IMR-90 (cell line): ENCODE results near the gene DSTYK. TPM values are rescaled to one million over a fixed set of nuclear protein-coding genes. Genes with fewer than 3 reads are reported as not detected.

Experiments used
- ATAC-seq: fragments of 200-7000 bp; cut with Tn5 transposase; 2 replicates; pipeline ENCODE4 v1.9.1; 2020; ENCODE audit warnings: low read depth, mild to moderate bottlenecking, moderate library complexity
- BruUV-seq: library from RNA; stranded (reverse); fragments of 400-500 nt; replicated peaks from 2 replicates; lab custom pipeline; 2021; lab: Mats Ljungman, UMichigan
- CTCF ChIA-PET: fragments of 300-600 bp; formaldehyde crosslinking; extraction: SDS; loops from one replicate; lab custom pipeline; 2021; ENCODE audit warnings: antibody characterized with exemption; lab: Yijun Ruan, JAX
- POLR2A ChIA-PET: fragments of 300-600 bp; sonication (Branson Sonifier 250); formaldehyde crosslinking; loops from one replicate; lab custom pipeline; 2022; ENCODE audit warnings: antibody characterized with exemption; ENCODE audit not compliant: unreplicated experiment; lab: Charles Lee
- DNase-seq: peaks from one replicate; pipeline ENCODE4 v3.0.0; 2013
- H2AFZ ChIP-seq: replicated peaks from 2 replicates; pipeline ENCODE3; 2013; ENCODE audit warnings: low read length, mild to moderate bottlenecking; ENCODE audit not compliant: poor library complexity
- H2AK5ac ChIP-seq: 2 replicates; pipeline ENCODE4 v1.6.1; 2013; ENCODE audit warnings: low read depth, low read length, inconsistent platforms
- H2AK9ac ChIP-seq: replicated peaks from 2 replicates; pipeline ENCODE3; 2013; ENCODE audit warnings: mild to moderate bottlenecking, low read depth, low read length, moderate library complexity; ENCODE audit not compliant: poor library complexity
- H2BK120ac ChIP-seq: 2 replicates; pipeline ENCODE4 v1.6.1; 2013; ENCODE audit warnings: low read depth, low read length, inconsistent platforms
- H2BK15ac ChIP-seq: 3 replicates; pipeline ENCODE4 v1.6.1; 2013; ENCODE audit warnings: low read depth, low read length, inconsistent platforms
- H2BK20ac ChIP-seq: 2 replicates; pipeline ENCODE4 v1.6.1; 2013; ENCODE audit warnings: low read depth, mild to moderate bottlenecking, inconsistent platforms, low read length, moderate library complexity
- H2BK5ac ChIP-seq: 2 replicates; pipeline ENCODE4 v1.6.1; 2013; ENCODE audit warnings: mild to moderate bottlenecking, low read depth, low read length, inconsistent platforms; ENCODE audit not compliant: poor library complexity, severe bottlenecking
- H3K14ac ChIP-seq: replicated peaks from 2 replicates; pipeline ENCODE4 v1.6.1; 2013; ENCODE audit warnings: low read depth, low read length, inconsistent platforms
- H3K18ac ChIP-seq: 2 replicates; pipeline ENCODE4 v1.6.1; 2013; ENCODE audit warnings: low read depth, low read length, control low read depth
- H3K23ac ChIP-seq: 2 replicates; pipeline ENCODE4 v1.6.1; 2013; ENCODE audit warnings: low read depth, low read length, inconsistent platforms
- H3K27ac ChIP-seq: 2 replicates; pipeline ENCODE4 v1.5.1; 2013; ENCODE audit warnings: mild to moderate bottlenecking, control low read depth, low read length; ENCODE audit not compliant: insufficient read depth
- H3K27me3 ChIP-seq: 2 replicates; pipeline ENCODE4 v1.6.1; 2013; ENCODE audit warnings: low read length; ENCODE audit not compliant: control insufficient read depth, insufficient read depth
- H3K36me3 ChIP-seq: 2 replicates; pipeline ENCODE4 v1.6.1; 2013; ENCODE audit warnings: low read length, mixed read lengths; ENCODE audit not compliant: control insufficient read depth, insufficient read depth
- H3K4ac ChIP-seq: 2 replicates; pipeline ENCODE4 v1.6.1; 2013; ENCODE audit warnings: low read depth, low read length, inconsistent platforms
- H3K4me1 ChIP-seq: 2 replicates; pipeline ENCODE4 v1.6.1; 2013; ENCODE audit warnings: low read length, mixed read lengths; ENCODE audit not compliant: control insufficient read depth, insufficient read depth
- H3K4me2 ChIP-seq: 2 replicates; pipeline ENCODE4 v1.6.1; 2013; ENCODE audit warnings: low read depth, mild to moderate bottlenecking, control low read depth, low read length, moderate library complexity
- H3K4me3 ChIP-seq: 2 replicates; pipeline ENCODE4 v1.5.1; 2013; ENCODE audit warnings: low read depth, mild to moderate bottlenecking, control low read depth, low read length, moderate library complexity; ENCODE audit not compliant: insufficient read depth
- H3K56ac ChIP-seq: 2 replicates; pipeline ENCODE4 v1.6.1; 2013; ENCODE audit warnings: low read length, inconsistent platforms; ENCODE audit not compliant: insufficient read depth; ENCODE audit errors: extremely low read depth
- H3K79me1 ChIP-seq, 2 experiments: 2 replicates each; pipeline ENCODE4 v1.6.1; 2013; ENCODE audit warnings: low read length in 2 of 2, inconsistent platforms in 1 of 2, low read depth in 1 of 2
- H3K9ac ChIP-seq: 2 replicates; pipeline ENCODE4 v1.6.1; 2013; ENCODE audit warnings: low read depth, low read length, control low read depth
- H3K9me1 ChIP-seq: 2 replicates; pipeline ENCODE4 v1.6.1; 2013; ENCODE audit warnings: low read length, inconsistent platforms; ENCODE audit not compliant: insufficient read depth
- H3K9me3 ChIP-seq: 2 replicates; pipeline ENCODE4 v1.6.1; 2013; ENCODE audit warnings: low read length; ENCODE audit not compliant: control insufficient read depth, insufficient read depth
- H4K20me1 ChIP-seq: 2 replicates; pipeline ENCODE4 v1.6.1; 2013; ENCODE audit warnings: low read length, inconsistent platforms; ENCODE audit not compliant: insufficient read depth
- H4K5ac ChIP-seq: 2 replicates; pipeline ENCODE4 v1.6.1; 2013; ENCODE audit warnings: mild to moderate bottlenecking, low read depth, low read length, control low read depth
- H4K8ac ChIP-seq, 2 experiments: 2 replicates each; pipeline ENCODE4 v1.6.1; 2013; ENCODE audit warnings: low read depth in 2 of 2, low read length in 2 of 2, control low read depth in 1 of 2, inconsistent platforms in 1 of 2
- H4K91ac ChIP-seq: 2 replicates; pipeline ENCODE4 v1.6.1; 2013; ENCODE audit warnings: low read depth, low read length, inconsistent platforms; ENCODE audit not compliant: insufficient read depth
- BHLHE40 ChIP-seq: fragments of 150-350 bp; IDR thresholded peaks from 2 replicates; pipeline ENCODE4 v1.6.1; 2016; ENCODE audit warnings: mild to moderate bottlenecking, low read depth, low read length
- CEBPB ChIP-seq: IDR thresholded peaks from 2 replicates; pipeline ENCODE4 v1.6.1; 2012; ENCODE audit warnings: low read depth, low read length, improper control_type of control experiment
- CHD1 ChIP-seq: IDR thresholded peaks from 2 replicates; pipeline ENCODE4 v1.6.1; 2012; ENCODE audit warnings: low read depth, low read length, improper control_type of control experiment
- FOS ChIP-seq: fragments of 150-350 bp; IDR thresholded peaks from 2 replicates; pipeline ENCODE4 v1.6.1; 2016; ENCODE audit warnings: low read depth, low read length
- MAFK ChIP-seq: IDR thresholded peaks from 2 replicates; pipeline ENCODE4 v1.6.1; 2012; ENCODE audit warnings: low read depth, low read length, improper control_type of control experiment
- MAZ ChIP-seq: IDR thresholded peaks from 2 replicates; pipeline ENCODE4 v1.6.1; 2012; ENCODE audit warnings: low read depth, mild to moderate bottlenecking, low read length, improper control_type of control experiment, moderate library complexity, borderline replicate concordance
- MXI1 ChIP-seq: IDR thresholded peaks from 2 replicates; pipeline ENCODE4 v1.6.1; 2012; ENCODE audit warnings: low read depth, mild to moderate bottlenecking, low read length, moderate library complexity, borderline replicate concordance
- NFE2L2 ChIP-seq: fragments of 150-350 bp; IDR thresholded peaks from 2 replicates; pipeline ENCODE4 v1.6.1; 2016; ENCODE audit warnings: low read depth, mild to moderate bottlenecking, low read length
- POLR2A ChIP-seq: IDR thresholded peaks from 2 replicates; pipeline ENCODE4 v1.6.1; 2012; ENCODE audit warnings: mild to moderate bottlenecking, low read depth, low read length
- RAD21 ChIP-seq: IDR thresholded peaks from 2 replicates; pipeline ENCODE4 v1.6.1; 2012; ENCODE audit warnings: low read length, improper control_type of control experiment
- RCOR1 ChIP-seq: IDR thresholded peaks from 2 replicates; pipeline ENCODE4 v1.6.1; 2012; ENCODE audit warnings: mild to moderate bottlenecking, low read length, improper control_type of control experiment; ENCODE audit not compliant: insufficient replicate concordance
- RFX5 ChIP-seq: IDR thresholded peaks from 2 replicates; pipeline ENCODE4 v1.8.0; 2012; ENCODE audit warnings: low read depth, mild to moderate bottlenecking, low read length, moderate library complexity
- SMC3 ChIP-seq: fragments of 150-350 bp; IDR thresholded peaks from 2 replicates; pipeline ENCODE4 v1.6.1; 2016; ENCODE audit warnings: low read depth, mild to moderate bottlenecking, antibody characterized with exemption, low read length, moderate library complexity
- dilution Hi-C: fragments of 300-500 bp; cut with HindIII; formaldehyde crosslinking; loops from one replicate; pipeline ENCODE4 v1.14.3; 2018; ENCODE audit warnings: low sequenced_read_pairs; ENCODE audit not compliant: unreplicated experiment
- in situ Hi-C: fragments of 300-500 bp; cut with MboI; formaldehyde crosslinking; loops from 3 replicates; pipeline ENCODE4 v1.14.3; 2019; ENCODE audit warnings: low sequenced_read_pairs, inconsistent platforms, mixed read lengths
- intact Hi-C: fragments of 100-400 bp; cut with micrococcal nuclease; formaldehyde crosslinking; loops from 2 replicates; pipeline ENCODE4 v1.10.0; 2022
- polyA plus RNA-seq, 3 experiments: library from polyadenylated mRNA; depleted of rRNA; stranded (reverse); fragments of >200 nt; gene quantifications; 2 replicates each; pipeline ENCODE4 v1.2.3, GENCODE V29; 2012; ENCODE audit warnings: low replicate concordance in 1 of 3
- total RNA-seq: library from RNA; depleted of rRNA; stranded (reverse); fragments of >200 nt; gene quantifications from 2 replicates; pipeline ENCODE4 v1.2.3, GENCODE V29; 2012
- TF ChIP-seq, protein P1 (sequence below): conservative IDR thresholded peaks from 2 replicates; pipeline ENCODE4 v1.5.1; 2012; ENCODE audit warnings: mild to moderate bottlenecking, low read depth, low read length, improper control_type of control experiment
- TF ChIP-seq, protein P2 (sequence below): fragments of 150-350 bp; IDR thresholded peaks from 2 replicates; pipeline ENCODE4 v1.6.1; 2017; ENCODE audit warnings: mild to moderate bottlenecking, antibody characterized with exemption, low read length, low read depth
- TF ChIP-seq, protein P3 (sequence below): fragments of 150-350 bp; IDR thresholded peaks from 2 replicates; pipeline ENCODE4 v1.6.1; 2016; ENCODE audit warnings: low read depth, mild to moderate bottlenecking, low read length, moderate library complexity, borderline replicate concordance

DSTYK gene
- total and polyA plus RNA-seq, 2 of the 4 experiments (the other 2 are of a cell fraction) = 8.0 to 18.3 TPM

DNA sequence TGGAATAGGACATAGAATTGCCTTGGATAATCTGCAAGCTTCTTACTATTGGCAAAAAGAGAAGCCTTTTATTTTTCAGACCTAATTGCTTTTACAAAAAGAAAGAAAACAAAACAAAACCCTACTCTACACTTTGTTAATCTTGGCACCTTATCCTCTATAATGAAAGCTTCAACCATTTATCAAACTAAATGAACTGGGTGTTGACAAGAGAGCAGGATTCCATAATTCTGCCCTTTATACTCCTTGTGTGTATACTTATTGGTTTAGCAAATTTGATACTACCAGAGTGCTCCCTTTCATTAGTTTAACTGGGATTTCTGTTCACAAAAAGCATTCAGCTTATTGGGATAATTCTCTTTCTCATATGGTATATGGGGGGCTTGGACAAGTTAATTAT lies 13.2 kb upstream of the DSTYK start:
- H3K23ac ChIP-seq = no peak overlapping the region
- no peak for ATAC-seq
- H3K4me1 ChIP-seq = peaks cover 11% of the 10 kb centered on the region
- H4K5ac ChIP-seq = no peak overlapping the region
- no peaks in the 10 kb centered on the region for H3K79me1 ChIP-seq
- H3K9me1 ChIP-seq = peaks cover 8% of the 10 kb centered on the region; the same call in 1 of the 2 replicates
- ChIA-PET CTCF (interaction anchor here (0.9 to 1.0 kb wide), 2 partner anchors 31 to 36 kb away, joined by 3 to 4 read pairs; no protein-coding TSS in a partner anchor), POLR2A (interaction anchor here (0.6 kb wide), 1 partner anchor 254 kb away, joined by 3 read pairs; no protein-coding TSS in a partner anchor)
- H3K4me2 ChIP-seq = no peak overlapping the region
- no TSS peak for BruUV-seq
- in situ Hi-C loops = no loop called here
- no peak overlapping the region for H3K4ac ChIP-seq
- H3K9ac ChIP-seq = no peak overlapping the region
- no peaks in the 10 kb centered on the region; the same call in 1 of the 2 replicates for H4K20me1 ChIP-seq
- intact Hi-C loops = loop anchor here (5.0 kb wide), 1 partner anchor 82 kb away; no protein-coding TSS in a partner anchor
- no peak overlapping the region for H3K18ac ChIP-seq
- no peak overlapping the region for H2BK5ac ChIP-seq
- H2AK5ac ChIP-seq = no peak overlapping the region
- no peak overlapping the region for H2BK20ac ChIP-seq
- no peak overlapping the region for H3K27ac ChIP-seq
- no peak overlapping the region for H3K56ac ChIP-seq
- no peaks in the 10 kb centered on the region for H3K9me3 ChIP-seq
- no peaks in the 10 kb centered on the region for H3K27me3 ChIP-seq
- no peak overlapping the region for H4K8ac ChIP-seq
- no peak overlapping the region for H3K4me3 ChIP-seq
- H3K14ac ChIP-seq = no peak overlapping the region
- H3K36me3 ChIP-seq = no peaks in the 10 kb centered on the region
- no peak overlapping the region for H2BK120ac ChIP-seq
- no peak for DNase-seq
- H4K91ac ChIP-seq = no peak overlapping the region
- H2AFZ ChIP-seq = no peak overlapping the region
- H2AK9ac ChIP-seq = no peak overlapping the region
- dilution Hi-C loops = no loop called here
- no peak overlapping the region for H2BK15ac ChIP-seq
- TF ChIP-seq SMC3 = no peak
- TF ChIP-seq RFX5 = no peak
- no peak for TF ChIP-seq BHLHE40
- no peak for TF ChIP-seq POLR2A
- TF ChIP-seq, protein P1, sequence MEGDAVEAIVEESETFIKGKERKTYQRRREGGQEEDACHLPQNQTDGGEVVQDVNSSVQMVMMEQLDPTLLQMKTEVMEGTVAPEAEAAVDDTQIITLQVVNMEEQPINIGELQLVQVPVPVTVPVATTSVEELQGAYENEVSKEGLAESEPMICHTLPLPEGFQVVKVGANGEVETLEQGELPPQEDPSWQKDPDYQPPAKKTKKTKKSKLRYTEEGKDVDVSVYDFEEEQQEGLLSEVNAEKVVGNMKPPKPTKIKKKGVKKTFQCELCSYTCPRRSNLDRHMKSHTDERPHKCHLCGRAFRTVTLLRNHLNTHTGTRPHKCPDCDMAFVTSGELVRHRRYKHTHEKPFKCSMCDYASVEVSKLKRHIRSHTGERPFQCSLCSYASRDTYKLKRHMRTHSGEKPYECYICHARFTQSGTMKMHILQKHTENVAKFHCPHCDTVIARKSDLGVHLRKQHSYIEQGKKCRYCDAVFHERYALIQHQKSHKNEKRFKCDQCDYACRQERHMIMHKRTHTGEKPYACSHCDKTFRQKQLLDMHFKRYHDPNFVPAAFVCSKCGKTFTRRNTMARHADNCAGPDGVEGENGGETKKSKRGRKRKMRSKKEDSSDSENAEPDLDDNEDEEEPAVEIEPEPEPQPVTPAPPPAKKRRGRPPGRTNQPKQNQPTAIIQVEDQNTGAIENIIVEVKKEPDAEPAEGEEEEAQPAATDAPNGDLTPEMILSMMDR = no peak
- TF ChIP-seq MAFK = no peak
- no peak for TF ChIP-seq MXI1
- TF ChIP-seq RAD21 = no peak
- TF ChIP-seq, protein P2, sequence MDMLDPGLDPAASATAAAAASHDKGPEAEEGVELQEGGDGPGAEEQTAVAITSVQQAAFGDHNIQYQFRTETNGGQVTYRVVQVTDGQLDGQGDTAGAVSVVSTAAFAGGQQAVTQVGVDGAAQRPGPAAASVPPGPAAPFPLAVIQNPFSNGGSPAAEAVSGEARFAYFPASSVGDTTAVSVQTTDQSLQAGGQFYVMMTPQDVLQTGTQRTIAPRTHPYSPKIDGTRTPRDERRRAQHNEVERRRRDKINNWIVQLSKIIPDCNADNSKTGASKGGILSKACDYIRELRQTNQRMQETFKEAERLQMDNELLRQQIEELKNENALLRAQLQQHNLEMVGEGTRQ = no peak
- no peak for TF ChIP-seq CHD1
- no peak for TF ChIP-seq NFE2L2
- TF ChIP-seq CEBPB = no peak
- TF ChIP-seq FOS = no peak
- TF ChIP-seq RCOR1 = no peak
- TF ChIP-seq MAZ = no peak
- TF ChIP-seq, protein P3, sequence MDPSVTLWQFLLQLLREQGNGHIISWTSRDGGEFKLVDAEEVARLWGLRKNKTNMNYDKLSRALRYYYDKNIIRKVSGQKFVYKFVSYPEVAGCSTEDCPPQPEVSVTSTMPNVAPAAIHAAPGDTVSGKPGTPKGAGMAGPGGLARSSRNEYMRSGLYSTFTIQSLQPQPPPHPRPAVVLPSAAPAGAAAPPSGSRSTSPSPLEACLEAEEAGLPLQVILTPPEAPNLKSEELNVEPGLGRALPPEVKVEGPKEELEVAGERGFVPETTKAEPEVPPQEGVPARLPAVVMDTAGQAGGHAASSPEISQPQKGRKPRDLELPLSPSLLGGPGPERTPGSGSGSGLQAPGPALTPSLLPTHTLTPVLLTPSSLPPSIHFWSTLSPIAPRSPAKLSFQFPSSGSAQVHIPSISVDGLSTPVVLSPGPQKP = no peak
